HCT116 (cell line): ENCODE measurements around the gene SEMA5B.

Experiments used
- ATF3 ChIP-seq: IDR thresholded peaks from 2 replicates; pipeline ENCODE4 v1.6.1; 2012
- CEBPB ChIP-seq: IDR thresholded peaks from 2 replicates; pipeline ENCODE4 v1.6.1; 2012; ENCODE audit warnings: low read depth
- EZH2 ChIP-seq: fragments of 200-600 bp; sonication (generic); IDR thresholded peaks from 2 replicates; pipeline ENCODE4 v1.6.1; 2017; ENCODE audit warnings: antibody characterized with exemption, mixed run types
- EZH2phosphoT487 ChIP-seq: fragments of 200-600 bp; IDR thresholded peaks from 2 replicates; pipeline ENCODE4 v1.6.1; 2018; ENCODE audit warnings: antibody characterized with exemption, borderline replicate concordance
- POLR2A ChIP-seq: IDR thresholded peaks from 2 replicates; pipeline ENCODE4 v1.7.0; 2011; ENCODE audit warnings: borderline replicate concordance; ENCODE audit not compliant: insufficient read depth, insufficient read length; ENCODE audit errors: extremely low read depth
- POLR2AphosphoS5 ChIP-seq: IDR thresholded peaks from 2 replicates; pipeline ENCODE4 v1.6.1; 2011; ENCODE audit warnings: mild to moderate bottlenecking, low read depth, low read length, moderate library complexity
- RAD21 ChIP-seq: IDR thresholded peaks from 2 replicates; pipeline ENCODE4 v1.6.1; 2012; ENCODE audit warnings: low read depth, mild to moderate bottlenecking
- SIN3A ChIP-seq: IDR thresholded peaks from 2 replicates; pipeline ENCODE4 v1.6.1; 2012; ENCODE audit warnings: low read depth
- SP1 ChIP-seq: IDR thresholded peaks from 2 replicates; pipeline ENCODE4 v1.6.1; 2012; ENCODE audit warnings: low read depth
- TCF7L2 ChIP-seq: IDR thresholded peaks from 2 replicates; pipeline ENCODE4 v1.7.0; 2011; ENCODE audit warnings: borderline replicate concordance, inconsistent platforms; ENCODE audit not compliant: insufficient read depth, insufficient read length; ENCODE audit errors: extremely low read depth
- TF ChIP-seq, protein P1 (sequence below), 3 experiments: fragments of 200-600 bp in 1 of 3; sonication (generic) in 1 of 3; IDR thresholded peaks in 2 of 3; conservative IDR thresholded peaks in 1 of 3; 2 replicates each; pipeline ENCODE4 v1.5.1; 2012 to 2017; ENCODE audit warnings: low read depth in 2 of 3, low read length in 2 of 3, antibody characterized with exemption in 1 of 3, borderline replicate concordance in 1 of 3, control low read depth in 1 of 3, mild to moderate bottlenecking in 1 of 3, mixed read lengths in 1 of 3, mixed run types in 1 of 3, moderate library complexity in 1 of 3; ENCODE audit not compliant: insufficient read depth in 1 of 3

DNA sequence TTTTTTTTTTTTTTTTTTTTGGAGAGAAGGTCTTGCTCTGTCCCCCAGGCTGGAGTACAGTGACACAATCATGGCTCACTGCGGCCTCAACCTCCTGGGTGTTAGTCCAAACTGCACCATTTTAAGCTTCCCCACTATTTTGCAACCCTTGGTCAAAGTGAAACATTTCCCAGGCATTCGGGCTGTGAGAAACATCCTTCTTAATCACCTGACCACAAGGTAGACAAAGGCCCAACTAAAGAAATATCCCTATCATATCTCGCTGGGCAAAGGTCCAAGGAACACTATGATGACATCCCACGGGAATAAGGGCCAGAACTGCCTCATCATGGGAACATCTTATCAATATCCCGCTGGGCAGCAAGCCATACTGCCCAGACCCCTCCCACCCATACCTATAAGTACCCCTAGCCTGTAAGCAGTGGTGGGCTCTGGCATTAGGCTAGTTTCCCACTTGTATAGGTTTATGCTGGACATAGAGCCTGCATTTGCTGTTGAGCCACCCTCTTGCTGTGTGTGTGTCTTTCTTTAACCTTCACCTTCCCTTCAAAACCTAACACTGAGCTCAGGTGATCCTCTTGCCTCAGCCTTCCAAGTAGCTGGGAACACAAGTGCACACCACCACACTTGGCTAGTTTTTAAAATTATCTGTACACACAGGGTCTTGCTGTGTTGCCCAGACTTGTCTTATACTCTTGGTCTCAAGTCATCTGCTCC is 95.2 kb downstream of the SEMA5B start:
- no peak for TF ChIP-seq POLR2AphosphoS5
- TF ChIP-seq POLR2A: no peak
- TF ChIP-seq SIN3A: no peak
- TF ChIP-seq, protein P1, sequence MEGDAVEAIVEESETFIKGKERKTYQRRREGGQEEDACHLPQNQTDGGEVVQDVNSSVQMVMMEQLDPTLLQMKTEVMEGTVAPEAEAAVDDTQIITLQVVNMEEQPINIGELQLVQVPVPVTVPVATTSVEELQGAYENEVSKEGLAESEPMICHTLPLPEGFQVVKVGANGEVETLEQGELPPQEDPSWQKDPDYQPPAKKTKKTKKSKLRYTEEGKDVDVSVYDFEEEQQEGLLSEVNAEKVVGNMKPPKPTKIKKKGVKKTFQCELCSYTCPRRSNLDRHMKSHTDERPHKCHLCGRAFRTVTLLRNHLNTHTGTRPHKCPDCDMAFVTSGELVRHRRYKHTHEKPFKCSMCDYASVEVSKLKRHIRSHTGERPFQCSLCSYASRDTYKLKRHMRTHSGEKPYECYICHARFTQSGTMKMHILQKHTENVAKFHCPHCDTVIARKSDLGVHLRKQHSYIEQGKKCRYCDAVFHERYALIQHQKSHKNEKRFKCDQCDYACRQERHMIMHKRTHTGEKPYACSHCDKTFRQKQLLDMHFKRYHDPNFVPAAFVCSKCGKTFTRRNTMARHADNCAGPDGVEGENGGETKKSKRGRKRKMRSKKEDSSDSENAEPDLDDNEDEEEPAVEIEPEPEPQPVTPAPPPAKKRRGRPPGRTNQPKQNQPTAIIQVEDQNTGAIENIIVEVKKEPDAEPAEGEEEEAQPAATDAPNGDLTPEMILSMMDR (IDR thresholded peaks at IDR 0.05 in 2 of 3, conservative IDR thresholded peaks at IDR 0.05 in 1 of 3; ENCODE audit: borderline replicate concordance in 1 of 3, insufficient read depth in 1 of 3, low read depth in 2 of 3, low read length in 2 of 3): no peak
- TF ChIP-seq TCF7L2: no peak
- TF ChIP-seq SP1: no peak
- no peak for TF ChIP-seq EZH2phosphoT487
- TF ChIP-seq RAD21: no peak
- TF ChIP-seq EZH2: no peak
- no peak for TF ChIP-seq ATF3
- TF ChIP-seq CEBPB: no peak
